Chondrocyte (in vitro differentiated cells): ENCODE results near the gene SNX8. TPM values are rescaled to one million over a fixed set of nuclear protein-coding genes. Genes with fewer than 3 reads are reported as not detected.

ENCODE experiments used
- DNase-seq: peaks from one replicate; pipeline ENCODE4 v3.0.0; 2021; ENCODE audit warnings: mixed read lengths, low spot score
- H3K27ac Mint-ChIP-seq: one replicate; pipeline ENCODE4 v1.8.0; 2021; ENCODE audit warnings: mild to moderate bottlenecking, moderate library complexity, mixed read lengths; ENCODE audit not compliant: unreplicated experiment
- H3K27me3 Mint-ChIP-seq: 2 replicates; pipeline ENCODE4 v1.8.0; 2021; ENCODE audit warnings: low read depth, mixed read lengths
- H3K36me3 Mint-ChIP-seq: 2 replicates; pipeline ENCODE4 v1.8.0; 2021; ENCODE audit warnings: low read depth, mixed read lengths
- H3K4me1 Mint-ChIP-seq: 2 replicates; pipeline ENCODE4 v1.8.0; 2021; ENCODE audit warnings: low read depth, mild to moderate bottlenecking, mixed read lengths
- H3K4me3 Mint-ChIP-seq: one replicate; pipeline ENCODE4 v1.8.0; 2021; ENCODE audit warnings: mild to moderate bottlenecking, moderate library complexity, mixed read lengths; ENCODE audit not compliant: unreplicated experiment
- H3K9me3 Mint-ChIP-seq: 2 replicates; pipeline ENCODE4 v1.8.0; 2021; ENCODE audit warnings: low read depth, mixed read lengths
- total RNA-seq: library from RNA; stranded (reverse); gene quantifications from 3 replicates; pipeline ENCODE4 v1.2.1, GENCODE V29; 2021
- TF ChIP-seq, protein P1 (sequence below): fragments of 200-600 bp; sonication (generic); IDR thresholded peaks from 2 replicates; pipeline ENCODE4 v1.5.0; 2021; ENCODE audit warnings: antibody characterized with exemption, mild to moderate bottlenecking, moderate library complexity

Gene SNX8
- total RNA-seq, 1 donor from 2014 or later = 45.4 TPM

DNA sequence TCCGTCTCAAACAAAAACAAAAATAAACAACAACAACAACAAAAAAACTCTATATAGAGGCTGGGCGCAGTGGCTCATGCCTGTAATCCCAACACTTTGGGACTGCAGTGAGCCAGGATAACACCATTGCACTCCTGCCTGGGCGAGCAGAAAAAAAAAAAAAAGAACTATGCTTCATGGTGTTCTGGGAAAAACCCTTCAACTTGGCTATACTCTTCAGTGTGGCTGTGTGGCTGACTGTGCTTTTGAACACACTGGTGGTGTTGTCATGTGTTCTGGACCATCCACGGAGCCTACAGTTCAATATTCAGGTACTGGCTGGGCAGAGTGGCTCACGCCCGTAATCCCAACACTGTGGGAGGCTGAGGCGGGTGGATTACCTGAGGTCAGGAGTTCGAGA lies 26.5 kb downstream of the SNX8 start:
- no peaks in the 10 kb centered on the region for H3K4me1 Mint-ChIP-seq
- H3K27me3 Mint-ChIP-seq = no peaks in the 10 kb centered on the region
- H3K4me3 Mint-ChIP-seq = no peak overlapping the region
- TF ChIP-seq, protein P1, sequence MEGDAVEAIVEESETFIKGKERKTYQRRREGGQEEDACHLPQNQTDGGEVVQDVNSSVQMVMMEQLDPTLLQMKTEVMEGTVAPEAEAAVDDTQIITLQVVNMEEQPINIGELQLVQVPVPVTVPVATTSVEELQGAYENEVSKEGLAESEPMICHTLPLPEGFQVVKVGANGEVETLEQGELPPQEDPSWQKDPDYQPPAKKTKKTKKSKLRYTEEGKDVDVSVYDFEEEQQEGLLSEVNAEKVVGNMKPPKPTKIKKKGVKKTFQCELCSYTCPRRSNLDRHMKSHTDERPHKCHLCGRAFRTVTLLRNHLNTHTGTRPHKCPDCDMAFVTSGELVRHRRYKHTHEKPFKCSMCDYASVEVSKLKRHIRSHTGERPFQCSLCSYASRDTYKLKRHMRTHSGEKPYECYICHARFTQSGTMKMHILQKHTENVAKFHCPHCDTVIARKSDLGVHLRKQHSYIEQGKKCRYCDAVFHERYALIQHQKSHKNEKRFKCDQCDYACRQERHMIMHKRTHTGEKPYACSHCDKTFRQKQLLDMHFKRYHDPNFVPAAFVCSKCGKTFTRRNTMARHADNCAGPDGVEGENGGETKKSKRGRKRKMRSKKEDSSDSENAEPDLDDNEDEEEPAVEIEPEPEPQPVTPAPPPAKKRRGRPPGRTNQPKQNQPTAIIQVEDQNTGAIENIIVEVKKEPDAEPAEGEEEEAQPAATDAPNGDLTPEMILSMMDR = no peak
- H3K27ac Mint-ChIP-seq = no peak overlapping the region
- DNase-seq = no peak
- no peaks in the 10 kb centered on the region for H3K9me3 Mint-ChIP-seq
- peaks cover 1% of the 10 kb centered on the region for H3K36me3 Mint-ChIP-seq

DNA sequence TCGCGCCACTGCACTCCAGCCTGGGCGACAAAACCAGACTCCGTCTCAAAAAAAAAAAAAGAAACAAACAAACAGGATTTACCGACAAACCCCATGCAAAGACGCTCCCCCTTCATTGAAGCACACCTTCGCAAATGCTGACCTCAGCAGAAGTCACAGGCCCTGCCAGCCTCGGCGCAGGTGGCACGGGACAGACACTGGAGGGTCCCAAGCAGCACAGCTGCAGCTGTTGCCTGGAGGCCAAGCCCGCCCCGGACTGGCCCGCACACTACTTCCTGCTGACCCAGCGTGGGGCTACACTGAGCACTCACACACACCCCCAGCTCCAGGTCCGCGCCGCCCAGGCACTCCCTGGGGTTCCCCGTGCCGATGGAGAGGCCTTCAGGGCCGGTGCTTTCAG lies 31.2 kb downstream of the SNX8 start:
- TF ChIP-seq, protein P1 = no peak
- no peak for DNase-seq
- peaks cover 7% of the 10 kb centered on the region for H3K4me1 Mint-ChIP-seq
- H3K36me3 Mint-ChIP-seq = no peaks in the 10 kb centered on the region
- no peaks in the 10 kb centered on the region for H3K27me3 Mint-ChIP-seq
- H3K4me3 Mint-ChIP-seq = no peak overlapping the region
- no peak overlapping the region for H3K27ac Mint-ChIP-seq
- H3K9me3 Mint-ChIP-seq = no peaks in the 10 kb centered on the region

DNA sequence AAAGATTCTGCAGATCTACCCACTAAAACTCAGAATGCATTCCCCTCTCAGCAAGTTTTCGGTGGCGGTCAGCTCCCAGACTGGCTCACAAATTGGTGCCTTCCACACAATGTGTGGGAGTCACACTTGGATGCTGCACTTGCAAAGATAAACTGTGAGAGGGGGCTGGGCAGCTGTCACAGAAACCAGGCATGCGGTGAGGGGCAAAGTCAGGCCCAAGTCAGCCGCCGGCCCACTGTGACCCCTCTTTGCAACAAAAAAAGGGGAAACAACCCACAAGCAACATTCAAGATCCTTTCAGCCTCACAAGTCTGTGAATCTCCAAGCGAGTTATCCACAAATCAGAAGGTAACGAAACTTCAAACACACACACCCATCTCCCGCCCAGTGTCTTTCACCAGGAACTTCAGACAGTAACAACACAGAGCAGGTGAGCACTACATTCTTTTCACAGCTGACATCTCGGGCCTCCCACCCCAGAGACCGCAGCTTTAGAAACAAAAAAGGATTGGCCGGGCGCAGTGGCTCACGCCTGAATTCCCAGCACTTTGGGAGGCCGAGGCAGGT lies 32.0 kb downstream of the SNX8 start:
- H3K27ac Mint-ChIP-seq = no peak overlapping the region

DNA sequence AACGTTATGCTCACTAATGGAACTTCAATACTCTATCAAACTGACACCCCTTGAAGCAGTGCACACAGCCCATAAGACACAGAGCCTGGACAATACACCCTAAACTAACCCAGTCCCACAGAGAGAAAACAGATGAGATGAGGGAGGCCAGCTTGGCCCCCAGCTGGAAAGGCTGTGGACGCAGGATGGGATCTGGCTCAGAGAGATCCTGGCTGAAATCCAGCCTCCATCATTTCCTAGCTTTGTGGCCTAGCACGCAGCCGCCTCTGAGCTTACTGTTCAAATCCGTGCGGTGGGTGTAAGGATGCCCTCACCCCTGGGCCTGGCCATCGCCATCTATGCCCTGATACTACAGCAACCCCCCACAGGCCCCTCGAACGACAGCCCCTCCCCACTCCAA lies 32.7 kb downstream of the SNX8 start:
- TF ChIP-seq, protein P1 = no peak
- H3K36me3 Mint-ChIP-seq = peaks cover 6% of the 10 kb centered on the region
- no peak for DNase-seq
- peaks cover 7% of the 10 kb centered on the region for H3K4me1 Mint-ChIP-seq
- no peak overlapping the region for H3K4me3 Mint-ChIP-seq
- no peaks in the 10 kb centered on the region for H3K9me3 Mint-ChIP-seq
- no peaks in the 10 kb centered on the region for H3K27me3 Mint-ChIP-seq
- H3K27ac Mint-ChIP-seq = no peak overlapping the region

More for the DNA sequence above, 32.0 kb downstream of the SNX8 start:
- TF ChIP-seq, protein P1 = no peak
- H3K27me3 Mint-ChIP-seq = no peaks in the 10 kb centered on the region
- no peak for DNase-seq
- no peak overlapping the region for H3K4me3 Mint-ChIP-seq
- peaks cover 3% of the 10 kb centered on the region for H3K36me3 Mint-ChIP-seq
- no peaks in the 10 kb centered on the region for H3K9me3 Mint-ChIP-seq
- H3K4me1 Mint-ChIP-seq = peaks cover 7% of the 10 kb centered on the region

DNA sequence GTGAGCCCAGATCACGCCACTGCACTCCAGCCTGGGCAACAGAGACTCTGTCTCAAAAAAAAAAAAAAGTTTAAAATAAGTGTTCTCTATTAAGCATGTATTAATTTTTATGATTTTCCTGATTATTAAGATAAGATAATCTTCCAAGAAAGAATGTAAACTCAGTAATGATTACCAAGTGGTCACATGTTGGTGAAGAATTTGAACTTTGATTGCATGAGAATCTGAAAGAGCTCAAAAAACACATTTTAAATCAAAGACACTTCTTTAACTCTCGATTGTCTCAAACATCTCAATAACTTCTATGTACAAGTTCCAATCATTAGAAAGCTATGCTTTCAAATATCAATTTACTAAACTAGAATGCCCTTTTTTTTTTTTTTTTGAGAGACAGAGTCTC lies 33.8 kb downstream of the SNX8 start:
- H3K27ac Mint-ChIP-seq = no peak overlapping the region
- H3K4me3 Mint-ChIP-seq = no peak overlapping the region
- peaks cover 6% of the 10 kb centered on the region for H3K36me3 Mint-ChIP-seq
- TF ChIP-seq, protein P1 = no peak
- no peak for DNase-seq
- H3K27me3 Mint-ChIP-seq = no peaks in the 10 kb centered on the region
- peaks cover 7% of the 10 kb centered on the region for H3K4me1 Mint-ChIP-seq
- H3K9me3 Mint-ChIP-seq = no peaks in the 10 kb centered on the region
